ENCODE data around the gene UPB1. TPM values are rescaled to one million over a fixed set of nuclear protein-coding genes. Genes with fewer than 3 reads are reported as not detected.

UPB1 gene
- total and polyA plus RNA-seq, 9 of the 15 experiments (the other 6 are each of a cell fraction or from before 2014, with no cell fraction given) = 0.06 to 0.11 TPM; not detected in 7

DNA sequence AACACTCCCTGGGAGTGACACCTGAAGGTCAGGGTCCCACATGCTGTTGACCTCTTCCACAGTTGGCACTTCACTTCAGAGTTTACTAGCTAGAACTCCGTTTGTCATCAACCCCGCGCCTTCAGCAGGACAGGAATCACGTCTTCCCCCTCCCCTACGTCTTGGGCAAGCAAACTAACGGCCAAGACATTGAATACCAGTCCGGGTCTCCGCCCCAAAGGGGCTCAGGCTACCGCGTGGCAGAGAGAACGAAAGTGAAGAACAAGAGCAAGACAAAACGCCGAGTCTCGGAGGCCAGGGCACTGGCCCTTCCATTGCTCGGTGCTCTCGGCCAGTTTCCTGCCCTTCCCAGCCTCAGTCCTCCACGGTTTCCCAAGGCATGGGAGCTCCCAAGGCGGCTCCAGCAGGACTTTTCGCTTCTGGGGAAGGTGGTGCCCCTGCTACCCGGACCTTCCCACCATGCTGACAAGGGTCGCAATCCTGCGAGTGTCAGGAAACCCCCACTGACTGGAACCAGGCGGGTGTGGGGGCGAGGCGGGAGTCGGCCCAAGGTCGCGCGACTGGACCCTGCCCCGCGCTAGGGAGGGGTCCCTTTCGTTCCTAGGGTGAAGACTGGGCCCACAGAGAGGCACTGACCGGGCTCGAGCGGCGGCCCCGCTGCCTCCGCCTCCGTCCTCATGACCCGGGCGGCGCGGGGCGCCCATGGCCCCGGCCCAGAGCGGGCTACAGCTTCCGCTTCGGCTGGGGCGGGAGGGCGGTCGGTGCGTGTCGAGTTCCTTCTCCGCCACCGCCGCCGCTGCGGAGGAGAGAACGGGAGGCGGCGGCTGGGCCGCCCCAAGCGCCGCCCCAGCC, 59.4 kb downstream of the UPB1 start, which contains the start of gene GUCD1 (continued):
- TF ChIP-seq CAMTA2 (CRISPR knock-in tag; conservative IDR thresholded peaks at IDR 0.05) = no peak
- TF ChIP-seq ZNF263 (CRISPR knock-in tag; IDR thresholded peaks at IDR 0.05; ENCODE audit: borderline replicate concordance) = peak; percentile 29; the same call in 1 of the 2 replicates
- TF ChIP-seq FOXK2 (conservative IDR thresholded peaks at IDR 0.05 in 1 of 2, IDR thresholded peaks at IDR 0.05 in 1 of 2; ENCODE audit: low read depth in 2 of 2) = no peak
- no peak for TF ChIP-seq OTX1 (CRISPR knock-in tag; IDR thresholded peaks at IDR 0.05)
- no peak for TF ChIP-seq EP300 (IDR thresholded peaks at IDR 0.05; ENCODE audit: low read length)
- TF ChIP-seq CBX3 (IDR thresholded peaks at IDR 0.05; ENCODE audit: borderline replicate concordance in 1 of 2, low read length in 2 of 2) = no peak
- TF ChIP-seq, protein P1, sequence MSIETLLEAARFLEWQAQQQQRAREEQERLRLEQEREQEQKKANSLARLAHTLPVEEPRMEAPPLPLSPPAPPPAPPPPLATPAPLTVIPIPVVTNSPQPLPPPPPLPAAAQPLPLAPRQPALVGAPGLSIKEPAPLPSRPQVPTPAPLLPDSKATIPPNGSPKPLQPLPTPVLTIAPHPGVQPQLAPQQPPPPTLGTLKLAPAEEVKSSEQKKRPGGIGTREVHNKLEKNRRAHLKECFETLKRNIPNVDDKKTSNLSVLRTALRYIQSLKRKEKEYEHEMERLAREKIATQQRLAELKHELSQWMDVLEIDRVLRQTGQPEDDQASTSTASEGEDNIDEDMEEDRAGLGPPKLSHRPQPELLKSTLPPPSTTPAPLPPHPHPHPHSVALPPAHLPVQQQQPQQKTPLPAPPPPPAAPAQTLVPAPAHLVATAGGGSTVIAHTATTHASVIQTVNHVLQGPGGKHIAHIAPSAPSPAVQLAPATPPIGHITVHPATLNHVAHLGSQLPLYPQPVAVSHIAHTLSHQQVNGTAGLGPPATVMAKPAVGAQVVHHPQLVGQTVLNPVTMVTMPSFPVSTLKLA (conservative IDR thresholded peaks at IDR 0.05) = peak; percentile 29 to 37; a peak in 1 of 4 replicates
- no peak for TF ChIP-seq ZNF695 (CRISPR knock-in tag; IDR thresholded peaks at IDR 0.05)
- TF ChIP-seq PURB (CRISPR knock-in tag; IDR thresholded peaks at IDR 0.05; ENCODE audit: low read depth) = no peak
- no peak for TF ChIP-seq BHLHE40 (IDR thresholded peaks at IDR 0.05; ENCODE audit: low read length)
- no peak for TF ChIP-seq POLR2AphosphoS2 (IDR thresholded peaks at IDR 0.05; ENCODE audit: low read length)
- no peak for TF ChIP-seq FOXJ3 (CRISPR knock-in tag; IDR thresholded peaks at IDR 0.05)
- no peak for TF ChIP-seq ZNF780A (CRISPR knock-in tag; IDR thresholded peaks at IDR 0.05)
- TF ChIP-seq, protein P2, sequence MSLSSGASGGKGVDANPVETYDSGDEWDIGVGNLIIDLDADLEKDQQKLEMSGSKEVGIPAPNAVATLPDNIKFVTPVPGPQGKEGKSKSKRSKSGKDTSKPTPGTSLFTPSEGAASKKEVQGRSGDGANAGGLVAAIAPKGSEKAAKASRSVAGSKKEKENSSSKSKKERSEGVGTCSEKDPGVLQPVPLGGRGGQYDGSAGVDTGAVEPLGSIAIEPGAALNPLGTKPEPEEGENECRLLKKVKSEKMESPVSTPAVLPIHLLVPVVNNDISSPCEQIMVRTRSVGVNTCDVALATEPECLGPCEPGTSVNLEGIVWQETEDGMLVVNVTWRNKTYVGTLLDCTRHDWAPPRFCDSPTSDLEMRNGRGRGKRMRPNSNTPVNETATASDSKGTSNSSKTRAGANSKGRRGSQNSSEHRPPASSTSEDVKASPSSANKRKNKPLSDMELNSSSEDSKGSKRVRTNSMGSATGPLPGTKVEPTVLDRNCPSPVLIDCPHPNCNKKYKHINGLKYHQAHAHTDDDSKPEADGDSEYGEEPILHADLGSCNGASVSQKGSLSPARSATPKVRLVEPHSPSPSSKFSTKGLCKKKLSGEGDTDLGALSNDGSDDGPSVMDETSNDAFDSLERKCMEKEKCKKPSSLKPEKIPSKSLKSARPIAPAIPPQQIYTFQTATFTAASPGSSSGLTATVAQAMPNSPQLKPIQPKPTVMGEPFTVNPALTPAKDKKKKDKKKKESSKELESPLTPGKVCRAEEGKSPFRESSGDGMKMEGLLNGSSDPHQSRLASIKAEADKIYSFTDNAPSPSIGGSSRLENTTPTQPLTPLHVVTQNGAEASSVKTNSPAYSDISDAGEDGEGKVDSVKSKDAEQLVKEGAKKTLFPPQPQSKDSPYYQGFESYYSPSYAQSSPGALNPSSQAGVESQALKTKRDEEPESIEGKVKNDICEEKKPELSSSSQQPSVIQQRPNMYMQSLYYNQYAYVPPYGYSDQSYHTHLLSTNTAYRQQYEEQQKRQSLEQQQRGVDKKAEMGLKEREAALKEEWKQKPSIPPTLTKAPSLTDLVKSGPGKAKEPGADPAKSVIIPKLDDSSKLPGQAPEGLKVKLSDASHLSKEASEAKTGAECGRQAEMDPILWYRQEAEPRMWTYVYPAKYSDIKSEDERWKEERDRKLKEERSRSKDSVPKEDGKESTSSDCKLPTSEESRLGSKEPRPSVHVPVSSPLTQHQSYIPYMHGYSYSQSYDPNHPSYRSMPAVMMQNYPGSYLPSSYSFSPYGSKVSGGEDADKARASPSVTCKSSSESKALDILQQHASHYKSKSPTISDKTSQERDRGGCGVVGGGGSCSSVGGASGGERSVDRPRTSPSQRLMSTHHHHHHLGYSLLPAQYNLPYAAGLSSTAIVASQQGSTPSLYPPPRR (CRISPR knock-in tag; IDR thresholded peaks at IDR 0.05; ENCODE audit: borderline replicate concordance) = no peak
- no peak for TF ChIP-seq TOE1 (IDR thresholded peaks at IDR 0.05; ENCODE audit: borderline replicate concordance)
- TF ChIP-seq TOE1 (CRISPR knock-in tag; IDR thresholded peaks at IDR 0.05; ENCODE audit: borderline replicate concordance, low read depth) = no peak
- no peak for TF ChIP-seq ZNF75A (CRISPR knock-in tag; IDR thresholded peaks at IDR 0.05)
- no peak for TF ChIP-seq PHTF2 (CRISPR knock-in tag; IDR thresholded peaks at IDR 0.05)
- 0 out of 2 replicates have a peak, but pooled peaks have one; percentile 23 for TF ChIP-seq KDM2B (CRISPR knock-in tag; IDR thresholded peaks at IDR 0.05)
- TF ChIP-seq NR2C2 (CRISPR knock-in tag; IDR thresholded peaks at IDR 0.05) = no peak
- no peak for TF ChIP-seq NR2C2 (tag; IDR thresholded peaks at IDR 0.05)
- no peak for TF ChIP-seq SMARCE1 (IDR thresholded peaks at IDR 0.05)
- TF ChIP-seq ZNF561 (CRISPR knock-in tag; conservative IDR thresholded peaks at IDR 0.05) = no peak
- 0 out of 2 replicates have a peak, but pooled peaks have one; percentile 12 for TF ChIP-seq L3MBTL2 (IDR thresholded peaks at IDR 0.05)

Measured in K562 (cell line).